Hepatic stellate cell (primary cell): ENCODE data around the gene GFOD1.
A peak's percentile ranks its signal among the peaks of the same experiment; 100 is the strongest.

Experiments used
- DNase-seq: peaks from one replicate; pipeline ENCODE4 v3.0.0; 2011; ENCODE audit warnings: low spot score

The GFOD1 gene

DNA sequence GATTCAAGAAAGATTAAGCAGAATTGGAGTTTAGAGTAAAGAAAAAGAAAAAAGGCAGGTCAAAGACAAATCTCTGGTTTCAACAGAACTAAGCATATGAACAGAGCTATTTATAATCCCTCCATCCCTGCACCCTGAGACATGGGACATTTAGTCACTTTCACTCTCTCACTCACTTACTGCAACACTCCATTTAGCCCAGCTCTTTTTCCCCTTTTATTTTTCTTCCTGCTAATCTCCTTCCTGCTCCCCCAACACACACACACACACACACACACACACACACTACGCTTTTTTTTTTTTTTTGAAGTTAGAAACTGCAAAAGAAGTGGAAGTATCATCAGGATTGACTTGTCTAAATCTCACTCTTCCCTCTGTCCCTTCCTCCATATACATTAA is 113.9 kb downstream of the GFOD1 start:
- DNase-seq = peak; percentile 45

DNA sequence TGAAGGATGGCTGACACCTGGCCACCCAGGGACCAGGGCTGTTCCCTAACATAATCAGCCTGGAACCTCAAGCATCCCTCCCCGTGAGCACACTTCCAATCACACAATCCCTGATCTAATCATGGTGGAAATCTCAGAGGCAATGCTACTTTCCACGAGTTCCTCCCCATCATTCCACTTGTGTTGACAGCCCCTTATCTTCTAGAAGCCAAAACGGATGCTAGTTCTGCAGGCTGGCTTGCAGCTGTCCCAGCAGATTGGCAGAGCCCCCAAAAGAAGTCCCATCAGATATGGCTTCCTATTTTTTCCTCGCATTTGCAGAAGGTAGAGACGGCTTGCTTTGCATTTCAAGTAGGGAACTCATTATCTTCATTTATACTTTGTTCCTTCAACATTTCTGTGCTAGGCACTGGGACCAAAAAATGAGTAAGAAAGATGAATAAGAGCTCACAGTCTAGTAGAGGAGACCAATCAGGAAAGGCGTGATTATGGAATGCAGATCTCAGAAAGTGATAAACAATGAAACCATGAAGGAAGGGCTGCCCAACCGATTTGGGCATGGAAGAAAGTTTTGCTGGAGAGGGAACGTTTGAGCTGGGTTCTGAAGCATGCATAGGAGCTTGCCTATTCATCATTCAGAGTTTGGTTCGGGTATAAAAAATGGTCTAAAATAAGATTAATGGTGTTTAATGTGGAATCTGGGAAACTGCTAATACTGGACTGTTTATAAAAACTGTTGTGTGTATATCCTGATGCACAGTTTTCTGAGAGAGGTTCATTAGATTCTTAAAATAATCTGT is 114.5 kb downstream of the GFOD1 start:
- DNase-seq = no peak

GRCh38 chr6:13372076-13372475 is 115.3 kb downstream of the GFOD1 start:
- DNase-seq = no peak

- no peak for DNase-seq
Observed at GRCh38 chr6:13371421-13372072, 115.9 kb downstream of the GFOD1 start.

- no peak for DNase-seq
Observed at GRCh38 chr6:13370623-13371022, 116.8 kb downstream of the GFOD1 start.

- DNase-seq = no peak
Observed at GRCh38 chr6:13369591-13369990, 117.8 kb downstream of the GFOD1 start.

DNA sequence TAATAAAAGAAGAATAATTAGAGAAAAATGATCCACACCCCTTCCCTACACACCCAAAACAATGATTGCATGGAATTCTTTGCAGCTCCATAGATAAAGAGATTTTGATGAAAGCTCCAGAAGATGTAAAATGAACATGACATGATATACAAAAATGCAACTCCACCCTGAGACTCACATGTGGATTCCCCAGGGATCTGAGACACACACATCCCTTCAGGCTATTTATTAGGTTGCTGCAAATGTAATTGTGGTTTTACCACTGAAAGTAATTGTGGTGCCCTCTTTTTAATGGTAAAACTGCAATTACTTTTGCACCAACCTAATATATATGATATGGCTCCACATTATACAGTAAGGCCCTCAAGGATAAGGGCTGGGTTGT is 118.7 kb downstream of the GFOD1 start:
- peak; percentile 45 for DNase-seq

DNA sequence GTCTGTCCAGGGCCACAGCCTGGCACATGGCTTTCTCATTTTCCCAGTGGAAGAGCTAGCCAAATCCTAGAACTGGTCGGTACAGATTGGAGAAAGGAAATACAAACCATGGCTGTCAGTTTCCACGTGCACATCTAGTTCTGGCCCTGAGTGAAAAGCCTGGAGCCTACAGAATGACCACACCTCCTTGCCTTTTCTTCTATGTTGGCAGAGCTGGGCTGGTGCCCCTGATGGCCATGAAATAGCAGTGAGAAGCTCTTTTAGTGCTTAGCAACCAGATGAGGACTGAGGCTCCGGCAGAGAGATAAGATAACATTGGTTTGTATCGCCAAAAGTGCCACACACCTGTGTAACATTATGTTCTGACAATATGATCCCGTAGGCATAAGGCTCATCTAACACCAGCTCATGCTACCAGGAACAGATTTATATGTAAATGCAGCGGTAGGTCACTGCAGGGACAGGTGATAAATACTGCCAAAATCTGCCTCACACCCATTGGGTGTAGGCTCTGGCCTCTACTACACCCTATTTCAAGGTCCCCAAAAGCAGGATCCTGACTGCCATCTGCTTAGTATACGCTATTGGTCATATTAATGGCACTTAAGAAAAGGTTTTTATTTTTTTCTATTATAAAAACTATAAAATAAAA is 119.2 kb downstream of the GFOD1 start:
- DNase-seq = no peak

- no peak for DNase-seq
Observed at GRCh38 chr6:13367396-13367795, 120.0 kb downstream of the GFOD1 start.

GRCh38 chr6:13365320-13365719 is 122.1 kb downstream of the GFOD1 start:
- no peak for DNase-seq

DNA sequence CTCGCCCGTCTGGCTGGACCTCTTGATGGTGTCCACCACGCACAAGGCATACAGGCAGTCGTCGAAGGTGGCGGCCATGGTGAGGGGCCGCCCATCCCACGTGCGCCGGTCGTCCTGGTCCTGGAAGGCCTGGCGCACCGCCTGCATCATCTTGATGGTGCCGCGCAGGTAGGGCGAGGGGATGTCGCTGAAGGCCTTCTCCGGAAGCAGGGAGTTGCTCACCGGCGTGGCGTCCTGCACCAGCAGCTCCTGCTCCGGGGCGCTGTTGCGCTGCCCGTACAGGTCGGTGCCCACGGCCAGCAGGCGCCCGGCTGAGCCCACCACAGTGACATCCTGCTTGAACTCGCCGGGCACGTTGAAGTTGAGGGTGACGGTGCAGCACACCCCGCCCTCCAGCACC is 122.6 kb downstream of the GFOD1 start:
- no peak for DNase-seq

DNA sequence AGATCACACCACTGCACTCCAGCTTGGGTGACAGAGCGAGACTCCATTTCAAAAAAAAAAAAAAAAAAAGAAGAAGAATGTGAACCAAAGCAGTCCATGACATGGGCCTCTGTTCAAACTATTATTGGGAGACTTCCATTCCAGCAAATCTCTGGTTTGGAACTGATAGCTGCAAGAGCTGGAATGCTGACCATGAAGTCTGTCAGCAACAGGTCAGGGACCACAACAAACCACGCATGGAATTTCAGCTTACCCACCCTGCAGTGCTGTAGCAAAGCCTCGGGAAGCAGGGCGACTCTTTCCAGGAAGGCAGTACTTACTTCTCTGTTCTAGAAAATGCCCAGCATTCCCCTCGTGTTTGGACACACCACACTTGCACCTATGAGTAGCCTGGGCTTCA is 125.0 kb downstream of the GFOD1 start:
- no peak for DNase-seq

- no peak for DNase-seq
Observed at GRCh38 chr6:13360671-13361540, 126.5 kb downstream of the GFOD1 start.

GRCh38 chr6:13359287-13359686 is 128.1 kb downstream of the GFOD1 start:
- no peak for DNase-seq

GRCh38 chr6:13358511-13358910 is 128.9 kb downstream of the GFOD1 start:
- no peak for DNase-seq

GRCh38 chr6:13357551-13358075 is 129.8 kb downstream of the GFOD1 start:
- no peak for DNase-seq

- no peak for DNase-seq
Observed at GRCh38 chr6:13355999-13356785, 131.2 kb downstream of the GFOD1 start.

- peak; percentile 82 for DNase-seq
Observed at GRCh38 chr6:13355043-13355945, 132.1 kb downstream of the GFOD1 start.

GRCh38 chr6:13354331-13355042 is 132.9 kb downstream of the GFOD1 start:
- peak; percentile 74 for DNase-seq
